NCI-H446 (cell line): ENCODE measurements around the gene HSD17B10.
"Not testable (repeated sequence)": the region's sequence is repeated elsewhere in the genome, so short reads cannot be mapped to it uniquely, and the experiment has no call there.

Experiments
- DNase-seq, 2 experiments: peaks; one replicate each; lab custom pipeline; 2025; lab: John Stamatoyannopoulos, UW

Gene HSD17B10

GRCh38 chrX:53433651-53434639 is at the start of gene HSD17B10:
TSS of gene HSD17B10 (minus strand) at chrX:53434370. CDS start at chrX:53434345, 25 bp downstream.
- peak; percentile 14 to 84 for DNase-seq

- peak in 1 of 2 experiments; percentile 6 for DNase-seq
Observed at GRCh38 chrX:53483416-53483815, 49.2 kb upstream of the HSD17B10 start.

GRCh38 chrX:53481816-53482465 is 47.8 kb upstream of the HSD17B10 start:
- peak in 1 of 2 experiments; percentile 51 for DNase-seq

GRCh38 chrX:53481093-53481492 is 46.9 kb upstream of the HSD17B10 start:
- DNase-seq: no peak

GRCh38 chrX:53479301-53479700 is 45.1 kb upstream of the HSD17B10 start:
- DNase-seq: peak in 1 of 2 experiments; percentile 2

GRCh38 chrX:53476371-53476770 is 42.2 kb upstream of the HSD17B10 start:
- DNase-seq: no peak

GRCh38 chrX:53474707-53475106 is 40.5 kb upstream of the HSD17B10 start:
- no peak for DNase-seq

- DNase-seq: no peak
Observed at GRCh38 chrX:53471346-53471745, 37.2 kb upstream of the HSD17B10 start.

- DNase-seq: not testable (repeated sequence)
Observed at GRCh38 chrX:53468659-53469058, 34.5 kb upstream of the HSD17B10 start.

- DNase-seq: no peak
Observed at GRCh38 chrX:53458082-53458481, 23.9 kb upstream of the HSD17B10 start.

- DNase-seq: no peak
Observed at GRCh38 chrX:53456254-53456653, 22.1 kb upstream of the HSD17B10 start.

GRCh38 chrX:53452812-53453211 is 18.6 kb upstream of the HSD17B10 start:
- no peak for DNase-seq

GRCh38 chrX:53449632-53450031 is 15.5 kb upstream of the HSD17B10 start:
- no peak for DNase-seq

- DNase-seq: no peak
Observed at GRCh38 chrX:53447441-53447840, 13.3 kb upstream of the HSD17B10 start.

- DNase-seq: peak; percentile 7 to 58
Observed at GRCh38 chrX:53445977-53446376, 11.8 kb upstream of the HSD17B10 start.

- DNase-seq: peak in 1 of 2 experiments; percentile 1
Observed at GRCh38 chrX:53442322-53442631, 8.1 kb upstream of the HSD17B10 start.

GRCh38 chrX:53441531-53442321 is 7.6 kb upstream of the HSD17B10 start:
- peak; percentile 36 to 83 for DNase-seq

GRCh38 chrX:53440621-53441517 is 6.7 kb upstream of the HSD17B10 start:
- DNase-seq: peak; percentile 19 to 64

GRCh38 chrX:53440101-53440500 is 5.9 kb upstream of the HSD17B10 start:
- DNase-seq: peak in 1 of 2 experiments; percentile 30

- DNase-seq: no peak
Observed at GRCh38 chrX:53438832-53439230, 4.7 kb upstream of the HSD17B10 start.

- no peak for DNase-seq
Observed at GRCh38 chrX:53438174-53438831, 4.1 kb upstream of the HSD17B10 start.
